H1 (cell line): Measurements from ENCODE around the gene ACE. TPM values are rescaled to one million over a fixed set of nuclear protein-coding genes. Genes with fewer than 3 reads are reported as not detected.

Experiments
- CTCF ChIA-PET: fragments of 300-600 bp; sonication (Branson Sonifier 250); formaldehyde crosslinking; loops from one replicate; lab custom pipeline; 2021; ENCODE audit not compliant: partially characterized antibody; lab: Charles Lee
- POLR2A ChIA-PET: fragments of 300-600 bp; sonication (Branson Sonifier 250); formaldehyde crosslinking; loops from one replicate; lab custom pipeline; 2021; ENCODE audit warnings: inconsistent platforms; ENCODE audit not compliant: partially characterized antibody; lab: Charles Lee
- DNase-seq, 2 experiments: peaks; one replicate each; pipeline versions ENCODE4 v3.0.0 to v3.0.0-alpha.2; 2010 to 2022; ENCODE audit warnings: low spot score in 2 of 2, low read depth in 1 of 2, mixed read lengths in 1 of 2
- FAIRE-seq: peaks from 2 replicates; lab custom pipeline; 2011; peaks lifted over from hg19 to GRCh38; lab: Jason Lieb, UNC
- H2AFZ ChIP-seq: 2 replicates; pipeline ENCODE4 v1.8.1; 2012; ENCODE audit warnings: low read length, inconsistent platforms
- H2AK5ac ChIP-seq: 2 replicates; pipeline ENCODE4 v1.6.1; 2013; ENCODE audit warnings: low read depth, low read length
- H2BK120ac ChIP-seq: replicated peaks from 2 replicates; pipeline ENCODE3; 2013; ENCODE audit warnings: low read depth, low read length, inconsistent platforms
- H2BK12ac ChIP-seq: 2 replicates; pipeline ENCODE4 v1.6.1; 2013; ENCODE audit warnings: low read depth, low read length
- H2BK15ac ChIP-seq: 2 replicates; pipeline ENCODE4 v1.6.1; 2013; ENCODE audit warnings: low read length
- H2BK20ac ChIP-seq: 2 replicates; pipeline ENCODE4 v1.6.1; 2013; ENCODE audit warnings: low read length
- H2BK5ac ChIP-seq: 2 replicates; pipeline ENCODE4 v1.6.1; 2013; ENCODE audit warnings: low read depth, low read length
- H3K14ac ChIP-seq: 2 replicates; pipeline ENCODE4 v1.6.1; 2013; ENCODE audit warnings: inconsistent platforms; ENCODE audit not compliant: insufficient read length
- H3K18ac ChIP-seq: 2 replicates; pipeline ENCODE4 v1.6.1; 2013; ENCODE audit warnings: low read length; ENCODE audit errors: extremely low read depth
- H3K23ac ChIP-seq: 2 replicates; pipeline ENCODE4 v1.6.1; 2013; ENCODE audit warnings: inconsistent platforms; ENCODE audit not compliant: insufficient read length
- H3K23me2 ChIP-seq: 2 replicates; pipeline ENCODE4 v1.6.1; 2013; ENCODE audit warnings: low read depth, low read length
- H3K27ac ChIP-seq: 2 replicates; pipeline ENCODE4 v1.6.1; 2011; ENCODE audit warnings: low read depth, low read length, inconsistent platforms
- H3K27me3 ChIP-seq, 4 experiments: replicated peaks in 1 of 4; 1 replicate in 1 of 4; 2 replicates in 3 of 4; pipeline versions ENCODE4 v1.6.1 to v1.8.1; 2011 to 2013; ENCODE audit warnings: low read length in 3 of 4, mild to moderate bottlenecking in 3 of 4, inconsistent platforms in 2 of 4, mixed read lengths in 2 of 4, moderate library complexity in 1 of 4; ENCODE audit not compliant: control insufficient read depth in 3 of 4, insufficient read depth in 3 of 4; ENCODE audit errors: extremely low read depth in 1 of 4
- H3K36me3 ChIP-seq, 4 experiments: 2 replicates each; pipeline versions ENCODE4 v1.6.1 to v1.8.1; 2011 to 2013; ENCODE audit warnings: mild to moderate bottlenecking in 4 of 4, low read length in 3 of 4, moderate library complexity in 2 of 4, control low read depth in 1 of 4, inconsistent platforms in 1 of 4; ENCODE audit not compliant: insufficient read depth in 4 of 4, control insufficient read depth in 2 of 4
- H3K4ac ChIP-seq: replicated peaks from 2 replicates; pipeline ENCODE3; 2013; ENCODE audit warnings: low read length, low read depth, mixed read lengths, inconsistent platforms; ENCODE audit not compliant: insufficient read length
- H3K4me1 ChIP-seq, 4 experiments: replicated peaks in 1 of 4; 1 replicate in 1 of 4; 2 replicates in 3 of 4; pipeline versions ENCODE4 v1.6.1 to v1.8.1; 2011 to 2013; ENCODE audit warnings: low read length in 3 of 4, inconsistent platforms in 2 of 4, mixed read lengths in 1 of 4; ENCODE audit not compliant: insufficient read depth in 4 of 4, control insufficient read depth in 3 of 4
- H3K4me2 ChIP-seq, 2 experiments: 2 replicates each; pipeline versions ENCODE4 v1.6.1 to v1.8.1; 2011 to 2013; ENCODE audit warnings: low read depth in 2 of 2, low read length in 2 of 2, control low read depth in 1 of 2, inconsistent platforms in 1 of 2, mild to moderate bottlenecking in 1 of 2; ENCODE audit not compliant: insufficient read depth in 1 of 2
- H3K4me3 ChIP-seq, 4 experiments: fragments of 200-600, 300-600 bp in 1 of 4; sonication (generic), shearing (Covaris generic), sonication (Bioruptor Twin) in 1 of 4; 2 replicates each; pipeline versions ENCODE4 v1.5.1 to v1.8.1; 2011 to 2016; ENCODE audit warnings: low read length in 4 of 4, low read depth in 3 of 4, control low read depth in 2 of 4, inconsistent platforms in 2 of 4, mild to moderate bottlenecking in 2 of 4, mixed read lengths in 1 of 4, moderate library complexity in 1 of 4; ENCODE audit not compliant: insufficient read depth in 2 of 4; ENCODE audit errors: extremely low read depth in 1 of 4
- H3K56ac ChIP-seq: replicated peaks from 2 replicates; pipeline ENCODE3; 2013; ENCODE audit warnings: low read depth, mild to moderate bottlenecking, mixed read lengths, low read length, inconsistent platforms; ENCODE audit not compliant: insufficient read length
- H3K79me1 ChIP-seq: 2 replicates; pipeline ENCODE4 v1.6.1; 2013; ENCODE audit warnings: low read depth, low read length, control low read depth
- H3K79me2 ChIP-seq, 2 experiments: 2 replicates each; pipeline versions ENCODE4 v1.6.1 to v1.8.1; 2012 to 2013; ENCODE audit warnings: low read length in 2 of 2, mild to moderate bottlenecking in 2 of 2, inconsistent platforms in 1 of 2; ENCODE audit not compliant: insufficient read depth in 2 of 2, control insufficient read depth in 1 of 2
- H3K9ac ChIP-seq, 4 experiments: replicated peaks in 1 of 4; 1 replicate in 1 of 4; 2 replicates in 3 of 4; pipeline versions ENCODE4 v1.6.1 to v1.8.1; 2011 to 2013; ENCODE audit warnings: low read depth in 3 of 4, low read length in 3 of 4, control low read depth in 2 of 4, mild to moderate bottlenecking in 2 of 4, moderate library complexity in 2 of 4, inconsistent platforms in 1 of 4; ENCODE audit errors: extremely low read depth in 1 of 4
- H3K9me3 ChIP-seq, 2 experiments: 2 replicates each; pipeline versions ENCODE4 v1.6.1 to v1.8.1; 2012 to 2013; ENCODE audit warnings: mild to moderate bottlenecking in 2 of 2, moderate library complexity in 2 of 2, control low read depth in 1 of 2, inconsistent platforms in 1 of 2, low read depth in 1 of 2, low read length in 1 of 2, mixed read lengths in 1 of 2; ENCODE audit not compliant: insufficient read depth in 2 of 2
- H4K20me1 ChIP-seq, 2 experiments: replicated peaks in 1 of 2; 2 replicates each; pipeline versions ENCODE3 to v1.8.1; 2011 to 2013; ENCODE audit warnings: inconsistent platforms in 2 of 2, low read length in 2 of 2, mild to moderate bottlenecking in 1 of 2; ENCODE audit not compliant: insufficient read depth in 2 of 2, control insufficient read depth in 1 of 2
- H4K5ac ChIP-seq: 2 replicates; pipeline ENCODE4 v1.6.1; 2013; ENCODE audit warnings: low read length, low read depth, mixed read lengths, inconsistent platforms; ENCODE audit not compliant: insufficient read length
- H4K8ac ChIP-seq: 2 replicates; pipeline ENCODE4 v1.8.0; 2013; ENCODE audit warnings: mild to moderate bottlenecking, moderate library complexity, low read length, inconsistent platforms; ENCODE audit not compliant: insufficient read depth; ENCODE audit errors: extremely low read depth
- H4K91ac ChIP-seq: replicated peaks from 2 replicates; pipeline ENCODE3; 2013; ENCODE audit warnings: low read length, mixed read lengths, inconsistent platforms; ENCODE audit not compliant: insufficient read length
- ATF3 ChIP-seq: IDR thresholded peaks from 2 replicates; pipeline ENCODE4 v1.6.1; 2011; ENCODE audit warnings: low read depth, mild to moderate bottlenecking, low read length; ENCODE audit not compliant: insufficient read depth
- CEBPB ChIP-seq: IDR thresholded peaks from 2 replicates; pipeline ENCODE4 v1.6.1; 2012; ENCODE audit warnings: low read depth, low read length
- CTBP2 ChIP-seq: IDR thresholded peaks from 2 replicates; pipeline ENCODE4 v1.7.0; 2011; ENCODE audit warnings: borderline replicate concordance, mild to moderate bottlenecking, moderate library complexity, mixed read lengths, low read length; ENCODE audit not compliant: insufficient read depth, insufficient read length
- HDAC6 ChIP-seq: IDR thresholded peaks from one replicate; pipeline ENCODE4 v1.7.1; 2012; ENCODE audit warnings: low read depth, mild to moderate bottlenecking, inconsistent platforms, low read length, moderate library complexity
- RBBP5 ChIP-seq: IDR thresholded peaks from 2 replicates; pipeline ENCODE4 v1.7.1; 2012; ENCODE audit warnings: low read depth, mild to moderate bottlenecking, inconsistent platforms, low read length, moderate library complexity, borderline replicate concordance
- WGBS, 2 experiments: shearing (Covaris generic) in 1 of 2; methylation state at CpG; one replicate each; pipeline versions ENCODE4 v1.1.6 to v1.1.7; 2013 to 2015; ENCODE audit warnings: low lambda C conversion rate in 2 of 2, mixed read lengths in 2 of 2, inconsistent platforms in 1 of 2, low coverage in 1 of 2, missing lambda C conversion rate in 1 of 2; ENCODE audit not compliant: insufficient replicate concordance in 2 of 2, insufficient coverage in 1 of 2, insufficient read length in 1 of 2; ENCODE audit errors: extremely low coverage in 1 of 2, missing lambda C conversion rate in 1 of 2; 5-methylcytosine and 5-hydroxymethylcytosine counted together
- polyA plus RNA-seq, 7 experiments: library from polyadenylated mRNA; depleted of rRNA in 3 of 7; stranded (reverse) in 5 of 7; unstranded in 2 of 7; fragments of >200 nt in 5 of 7; fragments of 200-250 nt in 2 of 7; gene quantifications; 1 replicate in 5 of 7; 2 replicates in 1 of 7; 4 replicates in 1 of 7; pipeline versions ENCODE4 v1.2.1 to v1.2.3, GENCODE V29; 2011 to 2013; ENCODE audit warnings: missing spikeins in 2 of 7, mixed read lengths in 2 of 7
- total RNA-seq: library from RNA; stranded (reverse); fragmentation: NEBNext Ultra II Directional; extraction: Animal tissue kit (Norgen Biotek cat#: 25700); gene quantifications from 2 replicates; pipeline ENCODE4 v1.2.1, GENCODE V29; 2021

ACE gene
- total and polyA plus RNA-seq, 2 of the 8 experiments (the other 6 are each of a cell fraction or from before 2014, with no cell fraction given): 2.5 to 5.5 TPM

- Histone ChIP-seq H3K9ac (no peak overlapping the region), H2BK12ac (no peak overlapping the region), H4K5ac (no peak overlapping the region), H4K20me1 (peaks cover 0 to 2% of the 10 kb centered on the region in 2 experiments), H3K27me3 (no peaks in the 10 kb centered on the region), H4K91ac (peak overlapping the region; percentile 46), H3K4me3 (no peak overlapping the region), H3K27ac (no peak overlapping the region), H3K36me3 (no peaks in the 10 kb centered on the region), H3K4me2 (no peak overlapping the region), H3K14ac (no peak overlapping the region), H3K4ac (no peak overlapping the region), H2BK20ac (no peak overlapping the region), H3K79me2 (no peaks in the 10 kb centered on the region), H3K23me2 (no peaks in the 10 kb centered on the region), H3K4me1 (no peaks in the 10 kb centered on the region; a peak in 1 of 7 replicates), H3K79me1 (no peaks in the 10 kb centered on the region), H3K18ac (no peak overlapping the region), H3K56ac (no peak overlapping the region), H2BK120ac (no peak overlapping the region), H4K8ac (no peak overlapping the region), H2AFZ (no peak overlapping the region), H2AK5ac (no peak overlapping the region), H2BK15ac (0 out of 2 replicates have a peak overlapping the region, but pooled peaks have one; percentile 77), H2BK5ac (no peak overlapping the region), H3K23ac (no peak overlapping the region), H3K9me3 (no peaks in the 10 kb centered on the region)
- FAIRE-seq (no peak), DNase-seq (no peak)
- ChIA-PET POLR2A (interaction anchor here (1.2 kb wide), 1 partner anchor 9 kb away, joined by 3 read pairs; no protein-coding TSS in a partner anchor), CTCF (interaction anchor here (1.2 to 3.3 kb wide), 7 partner anchors 8 to 98 kb away, joined by 3 to 25 read pairs (median 6); no protein-coding TSS in a partner anchor)
- 85% methylated on average over 3 of the region's 3 CpGs; no CpG with 5 or more reads in 1 of the 2 experiments for WGBS, 2 experiments
- TF ChIP-seq CEBPB: no peak
- no peak for TF ChIP-seq CTBP2
- no peak for TF ChIP-seq ATF3
- no peak for TF ChIP-seq HDAC6
- TF ChIP-seq RBBP5: no peak
These were observed 37.6 kb downstream of the ACE start for GRCh38 chr17:63514477-63514876.
